B cell (primary cell): ENCODE measurements around the gene EML1. TPM values are rescaled to one million over a fixed set of nuclear protein-coding genes. Genes with fewer than 3 reads are reported as not detected.

Experiments used
- ATAC-seq: fragments of 200-7000 bp; cut with Tn5 transposase; one replicate; pipeline ENCODE4 v1.10.0; 2021; ENCODE audit warnings: low read depth, mild to moderate bottlenecking, moderate number of reproducible peaks, moderate library complexity
- CTCF ChIA-PET: fragments of 350-600 bp; sonication (Branson Sonifier 250); formaldehyde crosslinking; loops from one replicate; lab custom pipeline; 2021; ENCODE audit warnings: antibody characterized with exemption, inconsistent platforms; lab: Charles Lee
- POLR2A ChIA-PET: fragments of 350-600 bp; sonication (Branson Sonifier 250); formaldehyde crosslinking; loops from one replicate; lab custom pipeline; 2021; ENCODE audit warnings: antibody characterized with exemption; lab: Charles Lee
- DNase-seq: peaks from one replicate; pipeline ENCODE4 v3.0.0; 2013
- H2AFZ ChIP-seq: 2 replicates; pipeline ENCODE4 v1.6.1; 2012; ENCODE audit warnings: mild to moderate bottlenecking, low read depth, low read length; ENCODE audit not compliant: insufficient read depth, poor library complexity, severe bottlenecking
- H3K27ac ChIP-seq, 2 donors: 1 replicate in 1 of 2; 2 replicates in 1 of 2; pipeline ENCODE4 v1.5.1; 2012 to 2013; ENCODE audit warnings: low read length in 2 of 2, mild to moderate bottlenecking in 2 of 2, moderate library complexity in 1 of 2
- H3K27me3 ChIP-seq, 4 experiments: fragments of 200-600 bp in 1 of 4; sonication (generic) in 1 of 4; replicated peaks in 1 of 4; 1 replicate in 2 of 4; 2 replicates in 2 of 4; pipeline versions ENCODE4 v1.6.1 to v1.7.0; 2013 to 2016; ENCODE audit warnings: low read length in 3 of 4, mild to moderate bottlenecking in 2 of 4, mixed read lengths in 1 of 4, moderate library complexity in 1 of 4; ENCODE audit not compliant: insufficient read depth in 4 of 4, control insufficient read depth in 3 of 4; ENCODE audit errors: control extremely low read depth in 1 of 4
- H3K36me3 ChIP-seq, 2 experiments: replicated peaks in 1 of 2; 1 replicate in 1 of 2; 2 replicates in 1 of 2; pipeline versions ENCODE4 v1.6.1 to v1.7.1; 2013; ENCODE audit warnings: low read length in 1 of 2; ENCODE audit not compliant: insufficient read depth in 2 of 2, control insufficient read depth in 1 of 2; ENCODE audit errors: control extremely low read depth in 1 of 2, extremely low read depth in 1 of 2
- H3K4me1 ChIP-seq, 2 donors: fragments of 200-600 bp in 1 of 2; sonication (generic) in 1 of 2; 1 replicate in 1 of 2; 2 replicates in 1 of 2; pipeline versions ENCODE4 v1.5.1 to v1.6.1; 2013 to 2017; ENCODE audit warnings: low read length in 2 of 2; ENCODE audit not compliant: control insufficient read depth in 2 of 2, insufficient read depth in 2 of 2
- H3K4me2 ChIP-seq: replicated peaks from 2 replicates; pipeline ENCODE3; 2012; ENCODE audit warnings: mild to moderate bottlenecking, low read depth, low read length; ENCODE audit not compliant: poor library complexity, severe bottlenecking
- H3K4me3 ChIP-seq, 5 experiments: fragments of 200-600 bp in 1 of 5; sonication (generic) in 1 of 5; 1 replicate in 3 of 5; 2 replicates in 2 of 5; pipeline versions ENCODE4 v1.5.1 to v1.7.0; 2011 to 2016; ENCODE audit warnings: low read length in 4 of 5, mild to moderate bottlenecking in 4 of 5, low read depth in 2 of 5, control low read depth in 1 of 5, moderate library complexity in 1 of 5; ENCODE audit not compliant: insufficient read depth in 1 of 5; ENCODE audit errors: control extremely low read depth in 1 of 5, extremely low read depth in 1 of 5
- H3K79me2 ChIP-seq: fragments of 200-600 bp; sonication (generic); one replicate; pipeline ENCODE4 v1.6.0; 2016; ENCODE audit warnings: low read length; ENCODE audit not compliant: control insufficient read depth, insufficient read depth
- H3K9ac ChIP-seq: fragments of 200-600 bp; sonication (generic); 2 replicates; pipeline ENCODE4 v1.6.1; 2017; ENCODE audit warnings: mild to moderate bottlenecking, low read length, moderate library complexity
- H3K9me3 ChIP-seq, 3 donors: one replicate each; pipeline versions ENCODE4 v1.6.1 to v1.7.1; 2013; ENCODE audit warnings: low read length in 2 of 3; ENCODE audit not compliant: control insufficient read depth in 2 of 3, insufficient read depth in 1 of 3; ENCODE audit errors: control extremely low read depth in 1 of 3
- H4K20me1 ChIP-seq: 2 replicates; pipeline ENCODE4 v1.6.0; 2012; ENCODE audit warnings: mild to moderate bottlenecking, low read length; ENCODE audit not compliant: insufficient read depth, control insufficient read depth, poor library complexity, severe bottlenecking
- H3K27ac Mint-ChIP-seq: one replicate; pipeline ENCODE4 v1.8.0; 2021; ENCODE audit warnings: mixed read lengths
- H3K27me3 Mint-ChIP-seq: one replicate; pipeline ENCODE4 v1.8.0; 2021; ENCODE audit warnings: mixed read lengths
- H3K4me1 Mint-ChIP-seq: one replicate; pipeline ENCODE4 v1.8.0; 2021; ENCODE audit warnings: mixed read lengths
- H3K4me3 Mint-ChIP-seq: one replicate; pipeline ENCODE4 v1.8.0; 2021; ENCODE audit warnings: mixed read lengths
- H3K9me3 Mint-ChIP-seq: one replicate; pipeline ENCODE4 v1.8.0; 2022; ENCODE audit warnings: mixed read lengths; ENCODE audit not compliant: insufficient read depth
- EZH2 ChIP-seq: IDR thresholded peaks from 2 replicates; pipeline ENCODE4 v1.6.1; 2012; ENCODE audit warnings: borderline replicate concordance, low read depth, mild to moderate bottlenecking, moderate library complexity, low read length; ENCODE audit not compliant: insufficient read depth, poor library complexity, severe bottlenecking
- WGBS: methylation state at CpG from one replicate; pipeline ENCODE4 v1.1.5; 2013; ENCODE audit warnings: missing lambda C conversion rate; ENCODE audit not compliant: insufficient coverage; 5-methylcytosine and 5-hydroxymethylcytosine counted together
- intact Hi-C: fragments of 100-400 bp; cut with micrococcal nuclease; formaldehyde crosslinking; loops from one replicate; pipeline ENCODE4 v1.10.0; 2022
- polyA plus RNA-seq: library from polyadenylated mRNA; depleted of rRNA; stranded (reverse); fragments of >200 nt; gene quantifications from 2 replicates; pipeline ENCODE4 v1.2.3, GENCODE V29; 2012
- total RNA-seq, 2 donors: library from RNA; stranded (reverse); fragments of 120-200 nt in 1 of 2; gene quantifications; 1 replicate in 1 of 2; 2 replicates in 1 of 2; pipeline versions ENCODE4 v1.2.3 to v1.2.4, GENCODE V29; 2013 to 2022
- TF ChIP-seq, protein P1 (sequence below): fragments of 200-600 bp; IDR thresholded peaks from one replicate; pipeline ENCODE4 v1.8.0; 2022; ENCODE audit warnings: antibody characterized with exemption, mild to moderate bottlenecking

EML1 gene
- total and polyA plus RNA-seq, 2 donors (not counting 1 experiment from before 2014, with no cell fraction given) = not detected

DNA sequence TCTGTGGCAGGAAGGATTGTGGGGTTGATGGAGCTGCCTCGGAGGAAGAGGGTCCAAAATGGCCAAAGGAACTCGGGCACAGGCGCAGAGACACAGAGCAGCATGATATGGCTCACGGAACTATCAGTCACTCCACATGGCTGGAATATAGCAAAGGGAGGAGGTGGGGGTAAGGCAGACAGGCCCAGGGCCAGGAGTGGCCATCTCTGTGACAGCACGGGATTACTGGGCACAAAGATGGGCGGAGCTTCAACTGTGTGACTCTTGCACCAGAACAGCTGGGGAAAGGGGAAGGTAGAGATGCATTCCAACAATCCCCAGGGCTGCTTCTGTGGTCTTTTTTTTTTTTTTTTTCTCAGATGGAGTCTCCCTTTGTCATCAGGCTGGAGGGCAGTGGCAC, 24.8 kb upstream of the EML1 start:
- H3K79me2 ChIP-seq = no peaks in the 10 kb centered on the region
- no peaks in the 10 kb centered on the region for H3K9me3 Mint-ChIP-seq
- no peaks in the 10 kb centered on the region for H3K4me1 ChIP-seq
- no peak overlapping the region for H3K9ac ChIP-seq
- no peak overlapping the region for H3K4me3 ChIP-seq
- no peaks in the 10 kb centered on the region for H3K27me3 ChIP-seq
- intact Hi-C loops = no loop called here
- no peak for ATAC-seq
- no peak overlapping the region for H3K27ac ChIP-seq
- no peak for DNase-seq
- no peak for TF ChIP-seq EZH2
- TF ChIP-seq, protein P1, sequence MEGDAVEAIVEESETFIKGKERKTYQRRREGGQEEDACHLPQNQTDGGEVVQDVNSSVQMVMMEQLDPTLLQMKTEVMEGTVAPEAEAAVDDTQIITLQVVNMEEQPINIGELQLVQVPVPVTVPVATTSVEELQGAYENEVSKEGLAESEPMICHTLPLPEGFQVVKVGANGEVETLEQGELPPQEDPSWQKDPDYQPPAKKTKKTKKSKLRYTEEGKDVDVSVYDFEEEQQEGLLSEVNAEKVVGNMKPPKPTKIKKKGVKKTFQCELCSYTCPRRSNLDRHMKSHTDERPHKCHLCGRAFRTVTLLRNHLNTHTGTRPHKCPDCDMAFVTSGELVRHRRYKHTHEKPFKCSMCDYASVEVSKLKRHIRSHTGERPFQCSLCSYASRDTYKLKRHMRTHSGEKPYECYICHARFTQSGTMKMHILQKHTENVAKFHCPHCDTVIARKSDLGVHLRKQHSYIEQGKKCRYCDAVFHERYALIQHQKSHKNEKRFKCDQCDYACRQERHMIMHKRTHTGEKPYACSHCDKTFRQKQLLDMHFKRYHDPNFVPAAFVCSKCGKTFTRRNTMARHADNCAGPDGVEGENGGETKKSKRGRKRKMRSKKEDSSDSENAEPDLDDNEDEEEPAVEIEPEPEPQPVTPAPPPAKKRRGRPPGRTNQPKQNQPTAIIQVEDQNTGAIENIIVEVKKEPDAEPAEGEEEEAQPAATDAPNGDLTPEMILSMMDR = no peak
- H3K36me3 ChIP-seq = no peaks in the 10 kb centered on the region
- no peak overlapping the region for H3K27ac Mint-ChIP-seq
- H3K4me3 Mint-ChIP-seq = no peak overlapping the region
- H3K27me3 Mint-ChIP-seq = peaks cover 22% of the 10 kb centered on the region
- CTCF ChIA-PET = interaction anchor here (0.9 kb wide), 1 partner anchor 9 kb away, joined by 3 read pairs; no protein-coding TSS in a partner anchor
- WGBS = 86% methylated on average over 5 of the region's 6 CpGs
- no peaks in the 10 kb centered on the region for H3K4me1 Mint-ChIP-seq
- H4K20me1 ChIP-seq = no peaks in the 10 kb centered on the region
- H3K9me3 ChIP-seq = peaks cover 0 to 5% (median 0%) of the 10 kb centered on the region in 3 donors
- no peak overlapping the region for H3K4me2 ChIP-seq
- POLR2A ChIA-PET = interaction anchor here (0.7 kb wide), 1 partner anchor 287 kb away, joined by 6 read pairs; the partner anchor contains the start of gene SETD3
- H2AFZ ChIP-seq = no peak overlapping the region

DNA sequence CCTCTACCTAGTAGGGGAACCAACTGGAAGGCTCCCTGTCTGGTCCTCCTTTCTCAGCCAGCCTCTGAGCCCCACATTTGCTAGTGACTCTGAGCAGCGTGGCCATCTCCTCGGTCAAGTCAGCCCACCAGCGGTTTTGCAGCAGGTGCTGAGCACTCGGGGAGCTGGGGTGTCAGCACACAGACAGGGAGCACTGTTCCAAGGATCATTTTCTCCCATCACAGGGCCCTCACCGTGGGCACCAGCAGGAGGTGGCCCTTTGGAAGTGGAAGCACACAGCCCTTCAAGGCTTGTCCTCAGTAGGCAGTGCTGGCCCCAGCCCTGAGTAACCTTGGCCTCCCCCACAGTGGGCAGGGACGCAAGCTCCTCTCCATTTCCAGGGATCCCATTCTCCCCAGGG, 24.1 kb upstream of the EML1 start:
- 94% methylated on average over 5 of the region's 6 CpGs for WGBS
- no peak overlapping the region for H3K27ac Mint-ChIP-seq
- Histone ChIP-seq H3K27me3 (no peaks in the 10 kb centered on the region), H3K36me3 (no peaks in the 10 kb centered on the region), H3K27ac (no peak overlapping the region), H3K9me3 (no peaks in the 10 kb centered on the region), H3K4me3 (no peak overlapping the region), H2AFZ (no peak overlapping the region), H3K9ac (no peak overlapping the region), H4K20me1 (no peaks in the 10 kb centered on the region), H3K79me2 (no peaks in the 10 kb centered on the region), H3K4me1 (no peaks in the 10 kb centered on the region), H3K4me2 (no peak overlapping the region)
- H3K27me3 Mint-ChIP-seq = peaks cover 22% of the 10 kb centered on the region
- no peak overlapping the region for H3K4me3 Mint-ChIP-seq
- no peak for ATAC-seq
- no peaks in the 10 kb centered on the region for H3K4me1 Mint-ChIP-seq
- DNase-seq = no peak
- TF ChIP-seq, protein P1 = no peak
- TF ChIP-seq EZH2 = no peak
- intact Hi-C loops = no loop called here
- POLR2A ChIA-PET = interaction anchor here (0.7 kb wide), 1 partner anchor 288 kb away, joined by 6 read pairs; the partner anchor contains the start of gene SETD3
- H3K9me3 Mint-ChIP-seq = no peaks in the 10 kb centered on the region
- CTCF ChIA-PET = no interaction called here
